ENCODE data around the gene RBM20. TPM values are rescaled to one million over a fixed set of nuclear protein-coding genes. Genes with fewer than 3 reads are reported as not detected.

Gene RBM20
- total and polyA plus RNA-seq, 2 of the 4 experiments (the other 2 are of a cell fraction) = under 0.01 to 0.15 TPM

DNA sequence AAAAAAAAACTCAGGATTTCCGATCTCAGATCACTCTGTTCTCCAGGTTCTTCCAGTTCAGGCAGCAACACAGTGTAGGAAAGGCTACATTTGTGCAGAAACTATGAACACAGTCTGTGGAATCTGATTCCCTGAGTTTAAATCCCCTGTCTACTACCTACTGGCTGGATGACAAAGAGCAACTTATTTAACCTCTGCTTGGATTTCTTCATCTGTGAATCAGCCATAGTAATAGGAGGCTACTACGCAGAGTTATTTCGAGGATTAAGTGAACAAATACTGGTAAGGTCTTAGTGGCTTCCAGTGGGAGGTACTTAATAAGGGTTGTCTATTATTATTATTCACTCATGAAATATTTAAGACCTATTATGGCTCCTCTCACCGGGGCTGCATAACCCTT lies 183.3 kb downstream of the RBM20 start:
- no peak overlapping the region for H2BK20ac ChIP-seq (ENCODE audit: low read depth, low read length)
- no TSS peak for BruUV-seq (replicated peaks)
- no peak overlapping the region for H2AK5ac ChIP-seq (ENCODE audit: low read depth, low read length)
- H3K36me3 ChIP-seq (ENCODE audit: control insufficient read depth, insufficient read depth, low read length) = no peaks in the 10 kb centered on the region
- no peak overlapping the region for H3K27ac ChIP-seq (ENCODE audit: insufficient read depth, low read length)
- H3K23ac ChIP-seq (ENCODE audit: low read depth, low read length) = no peak overlapping the region
- intact Hi-C loops (cut with micrococcal nuclease) (loop anchor here (5.0 kb wide), 1 partner anchor 35 kb away; no protein-coding TSS in a partner anchor), dilution Hi-C loops (cut with HindIII; ENCODE audit: low sequenced_read_pairs, unreplicated experiment) (no loop called here), in situ Hi-C loops (cut with MboI; ENCODE audit: low sequenced_read_pairs) (no loop called here)
- no peak overlapping the region for H2BK15ac ChIP-seq (ENCODE audit: low read depth, low read length)
- no peak overlapping the region for H3K18ac ChIP-seq (ENCODE audit: low read depth, low read length)
- no peak overlapping the region for H2AFZ ChIP-seq (replicated peaks; ENCODE audit: low read length, poor library complexity)
- no peak overlapping the region for H3K9ac ChIP-seq (ENCODE audit: low read depth, low read length)
- H4K8ac ChIP-seq (ENCODE audit: low read depth in 2 of 2, low read length in 2 of 2) = no peak overlapping the region
- H2AK9ac ChIP-seq (replicated peaks; ENCODE audit: low read depth, low read length, poor library complexity) = no peak overlapping the region
- H3K9me3 ChIP-seq (ENCODE audit: control insufficient read depth, insufficient read depth, low read length) = no peaks in the 10 kb centered on the region
- H3K4me2 ChIP-seq (ENCODE audit: low read depth, low read length) = peak overlapping the region; percentile 5; the same call in 1 of the 2 replicates
- no peak overlapping the region for H3K4ac ChIP-seq (ENCODE audit: low read depth, low read length)
- TF ChIP-seq CEBPB (IDR thresholded peaks at IDR 0.05; ENCODE audit: low read depth, low read length) = peak; percentile 66
- TF ChIP-seq, protein P1, sequence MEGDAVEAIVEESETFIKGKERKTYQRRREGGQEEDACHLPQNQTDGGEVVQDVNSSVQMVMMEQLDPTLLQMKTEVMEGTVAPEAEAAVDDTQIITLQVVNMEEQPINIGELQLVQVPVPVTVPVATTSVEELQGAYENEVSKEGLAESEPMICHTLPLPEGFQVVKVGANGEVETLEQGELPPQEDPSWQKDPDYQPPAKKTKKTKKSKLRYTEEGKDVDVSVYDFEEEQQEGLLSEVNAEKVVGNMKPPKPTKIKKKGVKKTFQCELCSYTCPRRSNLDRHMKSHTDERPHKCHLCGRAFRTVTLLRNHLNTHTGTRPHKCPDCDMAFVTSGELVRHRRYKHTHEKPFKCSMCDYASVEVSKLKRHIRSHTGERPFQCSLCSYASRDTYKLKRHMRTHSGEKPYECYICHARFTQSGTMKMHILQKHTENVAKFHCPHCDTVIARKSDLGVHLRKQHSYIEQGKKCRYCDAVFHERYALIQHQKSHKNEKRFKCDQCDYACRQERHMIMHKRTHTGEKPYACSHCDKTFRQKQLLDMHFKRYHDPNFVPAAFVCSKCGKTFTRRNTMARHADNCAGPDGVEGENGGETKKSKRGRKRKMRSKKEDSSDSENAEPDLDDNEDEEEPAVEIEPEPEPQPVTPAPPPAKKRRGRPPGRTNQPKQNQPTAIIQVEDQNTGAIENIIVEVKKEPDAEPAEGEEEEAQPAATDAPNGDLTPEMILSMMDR (conservative IDR thresholded peaks at IDR 0.05; ENCODE audit: low read depth, low read length) = no peak
- H3K4me3 ChIP-seq (ENCODE audit: insufficient read depth, low read depth, low read length) = no peak overlapping the region
- H3K9me1 ChIP-seq (ENCODE audit: insufficient read depth, low read length) = 0 out of 2 replicates have a peak, but pooled peaks cover 2% of the 10 kb centered on the region
- POLR2A ChIA-PET (ENCODE audit: unreplicated experiment) = no interaction called here
- no peaks in the 10 kb centered on the region for H4K20me1 ChIP-seq (ENCODE audit: insufficient read depth, low read length)
- no CpG with 5 or more reads among the region's 4 CpGs for whole genome bisulfite sequencing, 2 experiments (ENCODE audit: extremely low coverage in 2 of 2, insufficient read length in 1 of 2)
- DNase-seq = peak; percentile 82
- ATAC-seq (ENCODE audit: low read depth) = peak; percentile 83
- H4K91ac ChIP-seq (ENCODE audit: insufficient read depth, low read depth, low read length) = no peak overlapping the region
- H3K79me1 ChIP-seq (ENCODE audit: low read depth in 1 of 2, low read length in 2 of 2) = no peaks in the 10 kb centered on the region
- no peak overlapping the region for H4K5ac ChIP-seq (ENCODE audit: low read depth, low read length)
- H3K14ac ChIP-seq (replicated peaks; ENCODE audit: low read depth, low read length) = no peak overlapping the region
- H2BK120ac ChIP-seq (ENCODE audit: low read depth, low read length) = no peak overlapping the region
- CTCF ChIA-PET = interaction anchor here (1.0 kb wide), 1 partner anchor 24 kb away, joined by 3 read pairs; no protein-coding TSS in a partner anchor
- no peak overlapping the region for H2BK5ac ChIP-seq (ENCODE audit: low read depth, low read length, poor library complexity, severe bottlenecking)
- H3K4me1 ChIP-seq (ENCODE audit: control insufficient read depth, insufficient read depth, low read length) = peaks cover 7% of the 10 kb centered on the region; the same call in 1 of the 2 replicates
- H3K56ac ChIP-seq (ENCODE audit: extremely low read depth, insufficient read depth, low read length) = no peak overlapping the region
- peaks cover 14% of the 10 kb centered on the region for H3K27me3 ChIP-seq (ENCODE audit: control insufficient read depth, insufficient read depth, low read length)
